OCI-LY1 (cell line): ENCODE data around the gene KCNJ4.
"Not testable (repeated sequence)": the region's sequence is repeated elsewhere in the genome, so short reads cannot be mapped to it uniquely, and the experiment has no call there.

Experiments
- CTCF ChIP-seq: fragments of 200-600 bp; sonication (generic), shearing (Covaris generic); IDR thresholded peaks from 2 replicates; pipeline ENCODE4 v1.5.1; 2017; ENCODE audit warnings: mild to moderate bottlenecking, antibody characterized with exemption, low read length, moderate library complexity, mixed read lengths
- EZH2 ChIP-seq: fragments of 200-600 bp; sonication (generic), shearing (Covaris generic); IDR thresholded peaks from 2 replicates; pipeline ENCODE4 v1.8.0; 2017; ENCODE audit warnings: borderline replicate concordance, mixed run types, mild to moderate bottlenecking, antibody characterized with exemption, low read length, moderate library complexity, mixed read lengths

- not testable (repeated sequence) for TF ChIP-seq CTCF, EZH2
These were observed 15.2 kb upstream of the KCNJ4 start for GRCh38 chr22:38470179-38470578.
